Stomach (tissue), 9 donors: ENCODE results near the gene XRCC2. TPM values are rescaled to one million over a fixed set of nuclear protein-coding genes. Genes with fewer than 3 reads are reported as not detected.
"Not testable (repeated sequence)": the region's sequence is repeated elsewhere in the genome, so short reads cannot be mapped to it uniquely, and the experiment has no call there.

ENCODE experiments used
- DNase-seq, 2 donors: peaks; one replicate each; pipeline versions ENCODE4 v3.0.0 to v3.0.0-alpha.2; 2013 to 2019
- H3K27ac ChIP-seq, 5 donors: fragments of 200-600 bp in 4 of 5; sonication (generic) in 4 of 5; one replicate each; pipeline ENCODE4 v1.5.1; 2013 to 2019; ENCODE audit warnings: mild to moderate bottlenecking in 1 of 5, moderate library complexity in 1 of 5
- H3K27me3 ChIP-seq, 3 donors: fragments of 200-600 bp; sonication (generic); one replicate each; pipeline ENCODE4 v1.5.1; 2017 to 2019; ENCODE audit warnings: mixed run types in 1 of 3
- H3K36me3 ChIP-seq, 4 donors: fragments of 200-600 bp; sonication (generic); 1 replicate in 3 of 4; 2 replicates in 1 of 4; pipeline ENCODE4 v1.5.1; 2016 to 2019
- H3K4me1 ChIP-seq, 4 donors: fragments of 200-600 bp; sonication (generic); one replicate each; pipeline ENCODE4 v1.5.1; 2016 to 2019
- H3K4me3 ChIP-seq, 4 donors: fragments of 200-600 bp; sonication (generic) in 3 of 4; one replicate each; pipeline ENCODE4 v1.5.1; 2016 to 2019; ENCODE audit warnings: mild to moderate bottlenecking in 1 of 4
- H3K9me3 ChIP-seq, 4 donors: fragments of 200-600 bp; sonication (generic); one replicate each; pipeline ENCODE4 v1.5.1; 2016 to 2019
- EP300 ChIP-seq: sonication (generic); formaldehyde crosslinking; IDR thresholded peaks from one replicate; pipeline ENCODE4 v1.6.1; 2017; ENCODE audit warnings: antibody characterized with exemption
- POLR2A ChIP-seq, 4 donors: fragments of 450-650 bp; IDR thresholded peaks; one replicate each; pipeline ENCODE4 v1.6.1; 2016; ENCODE audit warnings: antibody characterized with exemption in 4 of 4, control low read depth in 2 of 4, mild to moderate bottlenecking in 1 of 4, moderate library complexity in 1 of 4
- POLR2AphosphoS5 ChIP-seq, 3 donors: sonication (generic); formaldehyde crosslinking; IDR thresholded peaks; one replicate each; pipeline ENCODE4 v1.6.1; 2016; ENCODE audit warnings: antibody characterized with exemption in 3 of 3
- WGBS, 5 donors: extraction: QIAGEN DNeasy Blood & Tissue Kit in 3 of 5; methylation state at CpG; one replicate each; pipeline versions ENCODE4 v1.1.5 to v1.1.7; 2013 to 2018; 5-methylcytosine and 5-hydroxymethylcytosine counted together
- intact Hi-C: fragments of 100-400 bp; cut with DNase I; formaldehyde crosslinking; loops from one replicate; pipeline ENCODE4 v1.15.1; 2023; ENCODE audit warnings: low total_unique reads
- polyA plus RNA-seq, 3 donors: library from polyadenylated mRNA; stranded (reverse); fragments of 200-250 nt; gene quantifications; one replicate each; pipeline ENCODE4 v1.2.3, GENCODE V29; 2013
- total RNA-seq, 5 donors: library from RNA; depleted of rRNA; stranded (reverse); fragments of >200 nt; gene quantifications; one replicate each; pipeline versions ENCODE4 v1.1.0 to v1.2.3, GENCODE V29; 2014 to 2016
- TF ChIP-seq, protein P1 (sequence below), 7 experiments: fragments of 450-650 bp in 4 of 7; fragments of 200-600 bp in 3 of 7; sonication (generic) in 3 of 7; IDR thresholded peaks; one replicate each; pipeline ENCODE4 v1.5.1; 2016 to 2019; ENCODE audit warnings: antibody characterized with exemption in 7 of 7, control low read depth in 2 of 7, mild to moderate bottlenecking in 1 of 7
- donor health status: healthy with polysubstance abuse.
- donor health status: Bipolar disorder and iron deficiency.
- donor health status: healthy.

The XRCC2 gene
- total and polyA plus RNA-seq, 8 donors, result 0.46 to 10.1 (median 0.78) TPM

DNA sequence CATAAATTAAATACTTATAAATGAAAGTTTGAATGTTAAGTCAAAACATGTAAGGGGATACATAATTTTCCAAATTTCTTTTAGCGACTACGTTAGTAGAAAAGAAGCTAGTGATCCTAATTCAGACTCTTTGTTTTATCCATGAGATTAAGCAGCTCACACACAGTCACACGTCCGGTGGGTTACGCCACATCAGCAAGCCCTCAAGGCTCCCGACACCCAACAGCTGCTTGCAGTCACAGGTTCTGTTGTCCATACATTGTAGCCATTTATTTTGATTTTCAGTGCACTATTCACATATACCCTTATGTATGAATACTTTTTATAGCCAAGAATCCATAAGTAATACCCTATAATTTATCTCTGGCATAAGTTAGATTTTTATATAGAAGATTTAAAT lies 39.5 kb downstream of the XRCC2 start:
- no peak for TF ChIP-seq POLR2A (IDR thresholded peaks at IDR 0.05)
- TF ChIP-seq POLR2AphosphoS5 (IDR thresholded peaks at IDR 0.05), result no peak
- TF ChIP-seq, protein P1, sequence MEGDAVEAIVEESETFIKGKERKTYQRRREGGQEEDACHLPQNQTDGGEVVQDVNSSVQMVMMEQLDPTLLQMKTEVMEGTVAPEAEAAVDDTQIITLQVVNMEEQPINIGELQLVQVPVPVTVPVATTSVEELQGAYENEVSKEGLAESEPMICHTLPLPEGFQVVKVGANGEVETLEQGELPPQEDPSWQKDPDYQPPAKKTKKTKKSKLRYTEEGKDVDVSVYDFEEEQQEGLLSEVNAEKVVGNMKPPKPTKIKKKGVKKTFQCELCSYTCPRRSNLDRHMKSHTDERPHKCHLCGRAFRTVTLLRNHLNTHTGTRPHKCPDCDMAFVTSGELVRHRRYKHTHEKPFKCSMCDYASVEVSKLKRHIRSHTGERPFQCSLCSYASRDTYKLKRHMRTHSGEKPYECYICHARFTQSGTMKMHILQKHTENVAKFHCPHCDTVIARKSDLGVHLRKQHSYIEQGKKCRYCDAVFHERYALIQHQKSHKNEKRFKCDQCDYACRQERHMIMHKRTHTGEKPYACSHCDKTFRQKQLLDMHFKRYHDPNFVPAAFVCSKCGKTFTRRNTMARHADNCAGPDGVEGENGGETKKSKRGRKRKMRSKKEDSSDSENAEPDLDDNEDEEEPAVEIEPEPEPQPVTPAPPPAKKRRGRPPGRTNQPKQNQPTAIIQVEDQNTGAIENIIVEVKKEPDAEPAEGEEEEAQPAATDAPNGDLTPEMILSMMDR (IDR thresholded peaks at IDR 0.05), result no peak
- no peak for TF ChIP-seq EP300
- no peaks in the 10 kb centered on the region for H3K36me3 ChIP-seq
- no peaks in the 10 kb centered on the region for H3K9me3 ChIP-seq
- intact Hi-C loops, result no loop called here
- DNase-seq, result no peak
- H3K4me1 ChIP-seq, result no peaks in the 10 kb centered on the region
- H3K4me3 ChIP-seq, result no peak overlapping the region
- no peak overlapping the region for H3K27ac ChIP-seq
- WGBS, 5 donors, result 59 to 72% (median 66%) methylated on average over 6 of the region's 6 CpGs
- H3K27me3 ChIP-seq, result peaks cover 0 to 11% (median 0%) of the 10 kb centered on the region in 3 donors

- peaks cover 0 to 11% (median 0%) of the 10 kb centered on the region in 3 donors for H3K27me3 ChIP-seq
- H3K4me1 ChIP-seq, result no peaks in the 10 kb centered on the region
- H3K36me3 ChIP-seq, result no peaks in the 10 kb centered on the region
- H3K27ac ChIP-seq, result no peak overlapping the region
- intact Hi-C loops, result no loop called here
- H3K9me3 ChIP-seq, result no peaks in the 10 kb centered on the region
- peak in 1 of 2 donors; percentile 6 for DNase-seq
- 63 to 76% (median 69%) methylated on average over 8 of the region's 8 CpGs for WGBS, 5 donors
- TF ChIP-seq, protein P1 (IDR thresholded peaks at IDR 0.05), result no peak
- TF ChIP-seq POLR2AphosphoS5 (IDR thresholded peaks at IDR 0.05), result no peak
- TF ChIP-seq EP300, result no peak
- no peak for TF ChIP-seq POLR2A (IDR thresholded peaks at IDR 0.05)
- no peak overlapping the region for H3K4me3 ChIP-seq
Observed at GRCh38 chr7:152633504-152633903, 42.4 kb downstream of the XRCC2 start.

GRCh38 chr7:152633072-152633471 lies 42.9 kb downstream of the XRCC2 start:
- intact Hi-C loops, result no loop called here
- WGBS, 5 donors, result 80 to 86% (median 86%) methylated on average over 8 of the region's 8 CpGs
- H3K4me3 ChIP-seq, result no peak overlapping the region
- H3K27ac ChIP-seq, result no peak overlapping the region
- no peaks in the 10 kb centered on the region for H3K4me1 ChIP-seq
- H3K36me3 ChIP-seq, result no peaks in the 10 kb centered on the region
- DNase-seq, result no peak
- peaks cover 0 to 11% (median 0%) of the 10 kb centered on the region in 3 donors for H3K27me3 ChIP-seq
- H3K9me3 ChIP-seq, result no peaks in the 10 kb centered on the region
- TF ChIP-seq, protein P1 (IDR thresholded peaks at IDR 0.05), result no peak
- TF ChIP-seq EP300 (no peak), POLR2AphosphoS5 (IDR thresholded peaks at IDR 0.05) (no peak), POLR2A (IDR thresholded peaks at IDR 0.05) (no peak)

GRCh38 chr7:152628772-152629171 lies 47.2 kb downstream of the XRCC2 start:
- DNase-seq, H3K4me1 ChIP-seq, intact Hi-C loops, H3K9me3 ChIP-seq, H3K4me3 ChIP-seq, H3K27me3 ChIP-seq, H3K27ac ChIP-seq, H3K36me3 ChIP-seq: not testable (repeated sequence)

DNA sequence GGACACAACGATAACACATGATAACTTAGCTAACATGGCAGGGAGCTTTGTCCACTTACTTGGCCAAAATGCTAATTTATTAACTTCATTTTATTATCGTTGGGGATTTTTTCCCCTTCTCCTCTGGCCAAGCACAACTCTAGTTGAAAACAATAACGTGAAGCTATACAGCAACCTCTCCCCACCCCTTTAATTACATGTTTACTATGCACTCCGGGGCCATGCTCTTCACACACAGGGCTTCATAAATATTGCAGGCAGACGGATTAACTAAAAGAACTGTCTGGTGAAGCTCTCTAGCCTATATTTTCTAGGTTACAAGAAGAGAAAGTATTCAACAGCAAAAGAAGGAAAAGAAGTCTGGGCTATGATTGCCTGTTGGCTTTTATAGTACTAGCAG lies 51.7 kb downstream of the XRCC2 start:
- H3K4me3 ChIP-seq, result no peak overlapping the region
- no peak for TF ChIP-seq POLR2A (IDR thresholded peaks at IDR 0.05)
- no peak for TF ChIP-seq POLR2AphosphoS5 (IDR thresholded peaks at IDR 0.05)
- TF ChIP-seq, protein P1 (IDR thresholded peaks at IDR 0.05), result no peak
- no peak for TF ChIP-seq EP300
- H3K27me3 ChIP-seq, result no peaks in the 10 kb centered on the region
- no peak overlapping the region for H3K27ac ChIP-seq
- DNase-seq, result no peak
- H3K36me3 ChIP-seq, result no peaks in the 10 kb centered on the region
- 53 to 74% (median 61%) methylated on average over 5 of the region's 5 CpGs for WGBS, 5 donors
- no peaks in the 10 kb centered on the region for H3K4me1 ChIP-seq
- intact Hi-C loops, result no loop called here
- no peaks in the 10 kb centered on the region for H3K9me3 ChIP-seq
